Measurements from ENCODE around the gene FER1L5.

DNA sequence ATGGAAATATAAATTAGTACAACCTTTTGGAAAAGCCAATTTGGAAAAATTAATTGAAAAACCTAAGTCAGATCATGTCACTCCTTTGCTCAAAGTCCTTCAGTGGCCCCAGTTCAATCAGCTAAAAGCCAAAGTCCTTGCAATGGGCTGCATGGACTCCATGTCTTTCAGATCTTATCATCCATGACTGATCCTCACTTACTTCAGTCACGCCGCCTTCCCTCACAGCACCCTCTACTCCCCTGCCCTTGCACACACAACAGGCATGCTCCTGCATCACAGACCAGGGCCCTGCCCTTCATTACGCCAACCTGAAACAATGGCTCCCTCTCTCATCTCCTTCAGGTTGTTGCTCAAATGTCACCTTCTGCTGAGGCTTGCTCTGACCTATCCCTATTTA is 20.0 kb upstream of the FER1L5 start:
- TF ChIP-seq, protein P1, sequence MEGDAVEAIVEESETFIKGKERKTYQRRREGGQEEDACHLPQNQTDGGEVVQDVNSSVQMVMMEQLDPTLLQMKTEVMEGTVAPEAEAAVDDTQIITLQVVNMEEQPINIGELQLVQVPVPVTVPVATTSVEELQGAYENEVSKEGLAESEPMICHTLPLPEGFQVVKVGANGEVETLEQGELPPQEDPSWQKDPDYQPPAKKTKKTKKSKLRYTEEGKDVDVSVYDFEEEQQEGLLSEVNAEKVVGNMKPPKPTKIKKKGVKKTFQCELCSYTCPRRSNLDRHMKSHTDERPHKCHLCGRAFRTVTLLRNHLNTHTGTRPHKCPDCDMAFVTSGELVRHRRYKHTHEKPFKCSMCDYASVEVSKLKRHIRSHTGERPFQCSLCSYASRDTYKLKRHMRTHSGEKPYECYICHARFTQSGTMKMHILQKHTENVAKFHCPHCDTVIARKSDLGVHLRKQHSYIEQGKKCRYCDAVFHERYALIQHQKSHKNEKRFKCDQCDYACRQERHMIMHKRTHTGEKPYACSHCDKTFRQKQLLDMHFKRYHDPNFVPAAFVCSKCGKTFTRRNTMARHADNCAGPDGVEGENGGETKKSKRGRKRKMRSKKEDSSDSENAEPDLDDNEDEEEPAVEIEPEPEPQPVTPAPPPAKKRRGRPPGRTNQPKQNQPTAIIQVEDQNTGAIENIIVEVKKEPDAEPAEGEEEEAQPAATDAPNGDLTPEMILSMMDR (conservative IDR thresholded peaks at IDR 0.05; ENCODE audit: low read depth in 2 of 2), result no peak
- TF ChIP-seq POLR2AphosphoS5 (IDR thresholded peaks at IDR 0.05; ENCODE audit: low read depth) (no peak), EZH2 (IDR thresholded peaks at IDR 0.05; ENCODE audit: low read depth, unreplicated experiment) (no peak)
- TF ChIP-seq, protein P2, sequence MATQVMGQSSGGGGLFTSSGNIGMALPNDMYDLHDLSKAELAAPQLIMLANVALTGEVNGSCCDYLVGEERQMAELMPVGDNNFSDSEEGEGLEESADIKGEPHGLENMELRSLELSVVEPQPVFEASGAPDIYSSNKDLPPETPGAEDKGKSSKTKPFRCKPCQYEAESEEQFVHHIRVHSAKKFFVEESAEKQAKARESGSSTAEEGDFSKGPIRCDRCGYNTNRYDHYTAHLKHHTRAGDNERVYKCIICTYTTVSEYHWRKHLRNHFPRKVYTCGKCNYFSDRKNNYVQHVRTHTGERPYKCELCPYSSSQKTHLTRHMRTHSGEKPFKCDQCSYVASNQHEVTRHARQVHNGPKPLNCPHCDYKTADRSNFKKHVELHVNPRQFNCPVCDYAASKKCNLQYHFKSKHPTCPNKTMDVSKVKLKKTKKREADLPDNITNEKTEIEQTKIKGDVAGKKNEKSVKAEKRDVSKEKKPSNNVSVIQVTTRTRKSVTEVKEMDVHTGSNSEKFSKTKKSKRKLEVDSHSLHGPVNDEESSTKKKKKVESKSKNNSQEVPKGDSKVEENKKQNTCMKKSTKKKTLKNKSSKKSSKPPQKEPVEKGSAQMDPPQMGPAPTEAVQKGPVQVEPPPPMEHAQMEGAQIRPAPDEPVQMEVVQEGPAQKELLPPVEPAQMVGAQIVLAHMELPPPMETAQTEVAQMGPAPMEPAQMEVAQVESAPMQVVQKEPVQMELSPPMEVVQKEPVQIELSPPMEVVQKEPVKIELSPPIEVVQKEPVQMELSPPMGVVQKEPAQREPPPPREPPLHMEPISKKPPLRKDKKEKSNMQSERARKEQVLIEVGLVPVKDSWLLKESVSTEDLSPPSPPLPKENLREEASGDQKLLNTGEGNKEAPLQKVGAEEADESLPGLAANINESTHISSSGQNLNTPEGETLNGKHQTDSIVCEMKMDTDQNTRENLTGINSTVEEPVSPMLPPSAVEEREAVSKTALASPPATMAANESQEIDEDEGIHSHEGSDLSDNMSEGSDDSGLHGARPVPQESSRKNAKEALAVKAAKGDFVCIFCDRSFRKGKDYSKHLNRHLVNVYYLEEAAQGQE (IDR thresholded peaks at IDR 0.05; ENCODE audit: unreplicated experiment), result no peak
